Osteocyte (in vitro differentiated cells): ENCODE measurements around the gene KRTAP10-6. TPM values are rescaled to one million over a fixed set of nuclear protein-coding genes. Genes with fewer than 3 reads are reported as not detected.
"Not testable (repeated sequence)": the region's sequence is repeated elsewhere in the genome, so short reads cannot be mapped to it uniquely, and the experiment has no call there.

Experiments
- DNase-seq: peaks from one replicate; pipeline ENCODE4 v3.0.0; 2021; ENCODE audit warnings: mixed read lengths; ENCODE audit not compliant: unreplicated experiment; ENCODE audit errors: extremely low spot score
- H3K27ac Mint-ChIP-seq: one replicate; pipeline ENCODE4 v1.8.0; 2021; ENCODE audit warnings: mild to moderate bottlenecking, mixed read lengths; ENCODE audit not compliant: unreplicated experiment
- H3K27me3 Mint-ChIP-seq: one replicate; pipeline ENCODE4 v1.8.0; 2021; ENCODE audit warnings: mixed read lengths; ENCODE audit not compliant: unreplicated experiment
- H3K36me3 Mint-ChIP-seq: one replicate; pipeline ENCODE4 v1.8.0; 2021; ENCODE audit warnings: mixed read lengths; ENCODE audit not compliant: unreplicated experiment
- H3K4me1 Mint-ChIP-seq: one replicate; pipeline ENCODE4 v1.8.0; 2021; ENCODE audit warnings: mixed read lengths; ENCODE audit not compliant: unreplicated experiment
- H3K4me3 Mint-ChIP-seq: one replicate; pipeline ENCODE4 v1.8.0; 2021; ENCODE audit warnings: mild to moderate bottlenecking, moderate library complexity, mixed read lengths; ENCODE audit not compliant: unreplicated experiment
- H3K9me3 Mint-ChIP-seq: one replicate; pipeline ENCODE4 v1.8.0; 2021; ENCODE audit warnings: mixed read lengths; ENCODE audit not compliant: unreplicated experiment
- CTCF ChIP-seq: fragments of 200-600 bp; sonication (generic); IDR thresholded peaks from 2 replicates; pipeline ENCODE4 v1.5.0; 2021; ENCODE audit warnings: antibody characterized with exemption, mild to moderate bottlenecking, moderate library complexity
- total RNA-seq: library from RNA; stranded (reverse); gene quantifications from 2 replicates; pipeline ENCODE4 v1.2.1, GENCODE V29; 2021

KRTAP10-6 gene
- total RNA-seq, 1 donor from 2014 or later = not detected

- H3K27me3 Mint-ChIP-seq = no peaks in the 10 kb centered on the region
- H3K36me3 Mint-ChIP-seq = no peaks in the 10 kb centered on the region
- no peak for DNase-seq
- H3K4me3 Mint-ChIP-seq = no peak overlapping the region
- H3K9me3 Mint-ChIP-seq = peaks cover 26% of the 10 kb centered on the region
- H3K27ac Mint-ChIP-seq = no peak overlapping the region
- no peaks in the 10 kb centered on the region for H3K4me1 Mint-ChIP-seq
- no peak for TF ChIP-seq CTCF
These were observed 17.6 kb downstream of the KRTAP10-6 start for GRCh38 chr21:44574457-44575306.

DNA sequence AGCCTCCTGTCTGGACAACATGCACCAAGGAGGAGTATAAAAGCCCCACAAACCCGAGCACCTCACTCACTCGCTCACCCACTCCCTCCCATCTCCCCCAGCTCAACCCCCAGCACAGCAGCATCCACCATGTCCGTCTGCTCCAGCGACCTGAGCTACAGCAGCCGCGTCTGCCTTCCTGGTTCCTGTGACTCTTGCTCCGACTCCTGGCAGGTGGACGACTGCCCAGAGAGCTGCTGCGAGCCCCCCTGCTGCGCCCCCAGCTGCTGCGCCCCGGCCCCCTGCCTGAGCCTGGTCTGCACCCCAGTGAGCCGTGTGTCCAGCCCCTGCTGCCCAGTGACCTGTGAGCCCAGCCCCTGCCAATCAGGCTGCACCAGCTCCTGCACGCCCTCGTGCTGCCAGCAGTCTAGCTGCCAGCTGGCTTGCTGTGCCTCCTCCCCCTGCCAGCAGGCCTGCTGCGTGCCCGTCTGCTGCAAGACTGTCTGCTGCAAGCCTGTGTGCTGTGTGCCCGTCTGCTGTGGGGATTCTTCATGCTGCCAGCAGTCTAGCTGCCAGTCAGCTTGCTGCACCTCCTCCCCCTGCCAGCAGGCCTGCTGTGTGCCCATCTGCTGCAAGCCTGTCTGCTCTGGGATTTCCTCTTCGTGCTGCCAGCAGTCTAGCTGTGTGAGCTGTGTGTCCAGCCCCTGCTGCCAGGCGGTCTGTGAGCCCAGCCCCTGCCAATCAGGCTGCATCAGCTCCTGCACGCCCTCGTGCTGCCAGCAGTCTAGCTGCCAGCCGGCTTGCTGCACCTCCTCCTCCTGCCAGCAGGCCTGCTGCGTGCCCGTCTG is 18.5 kb downstream of the KRTAP10-6 start, which contains the start of gene KRTAP10-4:
Gene KRTAP10-4 (plus strand): TSS at position 100 of the 827 bp plus-strand sequence. CDS start 30 bp downstream, at position 130.
- not testable (repeated sequence) for H3K36me3 Mint-ChIP-seq, H3K27ac Mint-ChIP-seq, H3K27me3 Mint-ChIP-seq, H3K4me3 Mint-ChIP-seq, DNase-seq, H3K4me1 Mint-ChIP-seq
- H3K9me3 Mint-ChIP-seq = peaks cover 26% of the 10 kb centered on the region

GRCh38 chr21:44572959-44573583 is 19.2 kb downstream of the KRTAP10-6 start:
- Mint-ChIP-seq H3K4me1 (no peaks in the 10 kb centered on the region), H3K36me3 (no peaks in the 10 kb centered on the region), H3K27me3 (no peaks in the 10 kb centered on the region), H3K27ac (no peak overlapping the region), H3K9me3 (peaks cover 23% of the 10 kb centered on the region), H3K4me3 (no peak overlapping the region)
- no peak for TF ChIP-seq CTCF
- DNase-seq = peak; percentile 44

- H3K4me3 Mint-ChIP-seq = no peak overlapping the region
- DNase-seq = peak; percentile 81
- peaks cover 16% of the 10 kb centered on the region for H3K9me3 Mint-ChIP-seq
- H3K36me3 Mint-ChIP-seq = no peaks in the 10 kb centered on the region
- no peak overlapping the region for H3K27ac Mint-ChIP-seq
- no peaks in the 10 kb centered on the region for H3K4me1 Mint-ChIP-seq
- H3K27me3 Mint-ChIP-seq = peaks cover 3% of the 10 kb centered on the region
- no peak for TF ChIP-seq CTCF
These were observed 20.2 kb downstream of the KRTAP10-6 start for GRCh38 chr21:44571844-44572782.

DNA sequence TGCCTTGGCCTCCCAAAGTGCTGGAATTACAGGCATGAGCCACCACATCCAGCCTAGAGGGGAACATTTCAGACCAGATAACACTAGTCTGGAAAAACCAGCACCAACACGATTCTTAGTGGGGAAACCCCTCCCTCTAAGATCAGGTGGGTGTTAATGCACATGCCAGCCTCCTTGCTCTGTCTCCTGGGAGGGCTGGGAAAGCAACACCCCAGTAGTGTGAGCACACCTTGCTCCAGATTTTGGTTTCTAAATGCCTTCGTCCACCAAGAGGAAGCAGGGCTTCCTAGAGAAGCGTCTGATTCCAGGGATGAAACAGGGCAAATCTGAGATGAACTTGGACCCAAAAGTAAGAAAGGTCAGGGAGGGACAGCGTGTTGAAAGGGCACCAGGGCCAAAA is 21.0 kb downstream of the KRTAP10-6 start:
- TF ChIP-seq CTCF = no peak
- H3K9me3 Mint-ChIP-seq = peaks cover 10% of the 10 kb centered on the region
- no peak overlapping the region for H3K27ac Mint-ChIP-seq
- peaks cover 11% of the 10 kb centered on the region for H3K27me3 Mint-ChIP-seq
- H3K4me1 Mint-ChIP-seq = no peaks in the 10 kb centered on the region
- no peaks in the 10 kb centered on the region for H3K36me3 Mint-ChIP-seq
- H3K4me3 Mint-ChIP-seq = no peak overlapping the region
- no peak for DNase-seq
